Measurements from ENCODE around the gene ETS1.

The ETS1 gene

GRCh38 chr11:128568166-128568778 is 19.1 kb downstream of the ETS1 start:
- DNase-seq (ENCODE audit: low read depth), result no peak

- DNase-seq (ENCODE audit: low read depth), result no peak
Observed at GRCh38 chr11:128567130-128567529, 20.2 kb downstream of the ETS1 start.

GRCh38 chr11:128565881-128566280 is 21.5 kb downstream of the ETS1 start:
- no peak for DNase-seq (ENCODE audit: low read depth)

- no peak for DNase-seq (ENCODE audit: low read depth)
Observed at GRCh38 chr11:128564642-128565245, 22.6 kb downstream of the ETS1 start.

DNA sequence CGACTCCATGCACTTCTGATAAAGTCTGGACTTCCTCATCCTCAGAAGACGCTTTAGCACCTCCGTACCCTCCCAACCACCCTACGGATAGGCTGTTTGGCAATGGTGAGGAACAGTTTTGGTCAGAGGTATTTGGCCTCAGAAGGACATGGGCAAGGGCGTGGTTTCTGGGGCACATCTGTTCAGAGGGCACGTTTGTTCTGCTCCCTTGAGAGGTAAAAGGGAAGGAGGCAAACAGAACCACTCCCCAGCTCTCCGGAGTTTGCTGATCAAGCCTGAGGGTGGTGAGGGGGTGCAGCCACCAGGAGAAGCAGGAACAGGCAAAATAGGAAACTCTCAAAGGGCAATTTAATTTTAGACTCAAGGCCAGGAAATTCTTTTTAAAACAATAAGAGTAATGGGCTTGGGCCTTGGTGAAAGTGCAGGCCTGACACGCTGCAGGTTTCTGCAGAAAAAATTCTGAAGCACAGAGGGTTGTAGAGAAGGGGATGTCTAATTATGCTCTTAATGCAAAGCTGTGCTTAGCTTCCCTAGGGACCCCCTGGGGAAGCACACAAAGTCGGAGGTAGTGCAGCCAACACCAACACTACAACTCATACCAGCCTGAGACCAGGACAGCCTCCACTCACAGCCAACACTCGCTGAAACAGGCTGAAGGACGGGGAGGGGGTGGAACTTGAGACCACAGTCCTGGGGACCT is 23.3 kb downstream of the ETS1 start:
- DNase-seq (ENCODE audit: low read depth), result no peak

DNA sequence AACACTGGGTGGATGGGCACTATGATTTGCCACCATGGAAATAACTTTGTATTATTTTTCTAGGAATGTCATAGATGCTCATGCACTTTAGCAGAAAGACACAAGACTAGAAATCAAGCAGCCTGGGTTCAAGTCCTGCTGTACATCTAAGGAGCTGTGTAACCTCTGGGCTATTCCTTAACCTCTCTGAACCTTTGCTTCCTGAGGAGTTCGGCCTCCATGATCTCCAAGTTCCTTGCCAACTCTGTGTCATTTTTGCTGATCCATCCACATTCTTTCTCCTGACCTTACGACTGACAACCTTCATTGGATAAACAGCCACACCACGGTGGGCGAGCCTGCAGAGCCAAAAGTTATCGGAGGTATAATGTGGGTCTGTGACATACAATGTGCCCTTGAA is 24.1 kb downstream of the ETS1 start:
- no peak for DNase-seq (ENCODE audit: low read depth)

DNA sequence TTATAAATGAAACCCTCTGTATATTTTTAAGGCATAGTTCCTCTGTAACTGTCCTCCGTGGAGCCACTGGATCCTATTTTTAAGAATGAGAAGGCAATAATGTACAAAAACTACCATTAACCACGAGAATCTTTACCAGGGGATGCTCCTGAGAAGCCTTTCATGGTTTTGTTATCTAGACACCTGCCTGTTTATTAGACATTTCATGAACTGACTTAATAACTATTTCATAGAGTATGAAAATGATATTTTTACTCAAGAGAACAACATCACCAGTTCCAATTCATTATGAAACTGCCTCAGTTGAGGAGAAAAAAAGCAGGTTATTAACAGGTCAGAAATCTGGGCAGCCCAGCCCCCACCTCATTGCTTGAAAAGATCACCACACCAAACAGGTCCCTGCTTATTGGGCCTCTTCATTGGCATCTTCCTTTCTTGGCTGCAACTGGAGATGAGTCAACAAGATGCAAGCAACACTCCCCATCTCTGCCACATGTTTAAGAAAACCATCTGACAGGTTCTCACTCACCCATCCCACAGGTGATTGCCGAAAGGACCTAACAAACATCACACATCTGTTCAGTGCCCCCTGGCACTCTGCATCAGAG is 27.8 kb downstream of the ETS1 start:
- DNase-seq (ENCODE audit: low read depth), result no peak

DNA sequence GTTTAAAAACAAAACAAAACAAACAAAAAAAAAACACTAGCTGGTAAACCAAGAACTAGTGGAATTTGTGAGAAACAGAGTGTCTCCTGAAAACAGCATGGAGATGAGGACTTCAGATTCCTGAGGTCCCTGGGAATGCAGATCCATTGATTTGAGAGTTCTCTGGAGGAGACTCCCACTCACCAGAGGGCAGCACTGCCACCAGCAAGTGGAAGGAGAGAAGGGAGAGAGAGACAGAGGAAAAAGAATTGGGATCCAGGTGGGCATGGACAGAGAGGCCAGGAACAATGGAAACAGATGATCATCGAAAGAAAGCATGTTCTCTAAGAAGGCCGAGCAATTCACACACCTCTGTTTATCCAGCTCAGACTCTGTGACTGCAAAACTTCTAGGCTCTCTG is 31.8 kb downstream of the ETS1 start:
- no peak for DNase-seq (ENCODE audit: low read depth)

- DNase-seq (ENCODE audit: low read depth), result no peak
Observed at GRCh38 chr11:128553662-128554362, 33.5 kb downstream of the ETS1 start.

- DNase-seq (ENCODE audit: low read depth), result no peak
Observed at GRCh38 chr11:128552783-128553661, 34.3 kb downstream of the ETS1 start.

- no peak for DNase-seq (ENCODE audit: low read depth)
Observed at GRCh38 chr11:128551611-128552335, 35.6 kb downstream of the ETS1 start.

GRCh38 chr11:128551058-128551457 is 36.3 kb downstream of the ETS1 start:
- DNase-seq (ENCODE audit: low read depth), result no peak

DNA sequence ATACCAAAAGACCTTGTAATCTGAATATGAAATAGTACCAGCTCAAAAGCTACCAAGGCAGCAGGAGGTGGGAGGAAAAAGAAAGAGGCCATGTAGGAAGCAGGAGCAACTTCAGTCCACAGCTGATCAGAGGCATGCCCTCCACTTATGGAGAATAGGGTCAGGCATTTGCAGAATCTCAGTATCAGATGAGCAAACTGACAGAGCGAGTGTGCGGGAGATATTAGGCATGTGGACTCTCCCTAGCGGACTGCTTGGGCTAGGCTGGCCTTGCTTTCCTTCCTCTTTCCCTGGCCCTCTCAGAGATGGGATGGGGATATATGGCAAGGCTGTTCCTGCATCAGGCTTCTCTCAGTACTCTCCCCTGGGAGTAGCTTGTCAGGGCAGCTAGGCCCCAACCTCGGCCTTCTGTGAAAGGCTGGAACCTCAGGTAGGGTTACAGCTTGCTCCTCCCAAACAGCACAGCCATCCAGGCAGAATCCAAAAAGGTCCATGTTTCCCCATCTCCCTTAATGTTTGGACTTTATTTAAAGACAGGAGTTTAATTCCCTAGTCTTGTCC is 37.0 kb downstream of the ETS1 start:
- no peak for DNase-seq (ENCODE audit: low read depth)

GRCh38 chr11:128549256-128549944 is 38.0 kb downstream of the ETS1 start:
- DNase-seq (ENCODE audit: low read depth), result no peak

GRCh38 chr11:128548649-128549255 is 38.6 kb downstream of the ETS1 start:
- DNase-seq (ENCODE audit: low read depth), result no peak

DNA sequence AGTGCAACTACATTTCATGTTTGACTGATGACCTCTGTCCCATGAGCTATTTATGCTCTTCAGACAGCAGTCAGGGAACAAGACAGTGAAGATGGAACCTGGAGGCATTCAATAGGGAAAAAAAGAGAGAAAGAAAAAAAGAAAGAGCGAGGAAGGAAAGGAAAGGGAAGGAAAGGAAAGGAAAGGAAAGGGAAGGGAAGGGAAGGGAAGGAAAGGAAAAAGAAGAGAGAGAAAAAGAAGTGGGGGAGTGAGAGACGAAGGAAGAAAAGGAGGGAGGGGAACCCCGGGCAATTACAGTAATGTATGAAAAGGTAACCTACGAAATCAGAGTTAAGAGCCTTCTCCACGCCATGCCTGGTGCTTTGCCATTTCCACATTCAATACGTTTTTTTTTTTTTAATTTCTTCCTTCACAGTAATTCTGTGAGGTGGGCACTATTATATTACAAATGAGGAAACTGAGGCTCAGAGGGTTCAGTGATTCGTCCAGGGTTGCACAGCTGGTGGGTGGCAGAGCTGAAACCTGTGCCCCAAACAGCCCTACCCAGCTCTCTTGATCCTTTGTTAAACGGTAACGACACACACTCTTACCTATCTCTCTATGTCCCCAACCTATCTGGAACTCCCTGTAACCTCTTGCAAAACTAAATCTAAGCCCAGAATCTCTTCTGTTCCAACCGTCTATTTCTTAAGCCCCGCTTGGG is 39.3 kb downstream of the ETS1 start:
- DNase-seq (ENCODE audit: low read depth), result no peak

DNA sequence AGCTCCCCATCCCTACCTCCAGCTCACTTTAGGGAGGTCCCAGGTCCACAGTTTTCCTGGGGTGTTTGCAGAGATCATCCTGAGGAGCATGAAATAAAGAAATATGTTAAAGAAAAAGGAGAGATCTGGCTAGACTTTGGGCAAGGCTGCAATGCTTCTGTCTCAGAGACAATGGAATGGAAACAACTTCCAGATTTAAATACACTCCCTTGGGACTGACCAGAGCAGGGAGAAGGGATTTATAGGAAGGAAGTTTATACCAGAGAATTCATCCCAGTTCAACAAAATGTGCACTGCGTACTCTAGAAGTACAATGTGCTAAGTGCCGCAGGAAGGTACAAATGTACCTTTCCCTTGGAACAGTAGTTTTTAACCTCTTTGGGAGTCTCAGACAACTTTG is 40.4 kb downstream of the ETS1 start:
- DNase-seq (ENCODE audit: low read depth), result no peak

DNA sequence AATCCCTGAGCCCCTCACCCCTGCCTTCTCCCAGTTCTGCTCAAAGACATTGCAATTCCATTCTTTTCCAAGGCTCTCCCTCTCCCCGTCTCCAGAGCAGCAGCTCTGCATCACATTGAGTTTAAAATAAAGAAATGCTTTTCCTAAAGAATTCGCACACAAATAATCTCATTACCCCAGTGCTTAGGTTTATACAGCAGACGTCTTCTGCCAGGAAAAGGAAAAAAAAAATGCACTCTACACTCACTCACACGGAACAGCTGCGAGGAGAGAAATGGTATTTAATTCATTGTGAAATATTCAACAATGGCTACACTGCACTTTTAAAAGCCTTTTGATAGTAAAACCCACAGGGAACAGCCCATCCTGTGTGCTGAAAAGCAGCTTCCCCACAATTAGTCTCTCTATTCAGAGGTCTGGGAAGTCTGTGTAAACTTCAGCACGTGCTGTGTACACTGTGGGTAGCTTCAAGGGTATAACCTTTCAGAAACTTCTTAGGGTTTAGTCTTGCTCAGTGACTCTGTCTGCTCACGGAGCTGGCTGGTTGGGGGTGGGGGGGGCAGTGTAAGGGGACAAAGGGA is 42.8 kb downstream of the ETS1 start:
- DNase-seq (ENCODE audit: low read depth), result no peak
